Stimulated activated CD8-positive, alpha-beta memory T cell treated with anti-CD3 and anti-CD28 coated beads, Interleukin-15, amount 100 ng/mL, for 1 hour (primary cell): ENCODE results near the gene PLCL1.
"Not testable (repeated sequence)": the region's sequence is repeated elsewhere in the genome, so short reads cannot be mapped to it uniquely, and the experiment has no call there.

Experiments
- DNase-seq: peaks from one replicate; pipeline ENCODE4 v3.0.0-alpha.2; 2020; ENCODE audit warnings: low read depth

The PLCL1 gene

GRCh38 chr2:197810016-197810415, 5.6 kb downstream of the PLCL1 start:
- no peak for DNase-seq

DNA sequence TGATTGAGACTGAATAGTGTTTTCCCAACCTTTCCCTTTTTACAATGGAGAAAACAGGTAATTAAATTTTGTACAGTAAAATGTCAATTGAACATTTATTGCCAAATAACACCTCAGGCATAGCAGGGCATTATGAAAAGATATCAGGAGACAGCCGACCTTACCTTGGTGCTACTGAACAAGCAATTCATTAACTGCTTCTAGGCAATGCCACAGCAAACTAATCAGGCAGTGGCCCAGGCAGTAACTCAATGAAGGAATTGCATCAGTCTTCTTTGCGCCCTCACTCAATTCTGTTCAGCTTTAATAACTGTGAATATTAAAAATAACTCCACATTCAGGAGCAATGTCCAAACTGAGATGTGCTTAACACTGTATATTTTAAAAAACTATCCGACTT, 6.1 kb downstream of the PLCL1 start:
- no peak for DNase-seq

GRCh38 chr2:197813093-197813787, 8.8 kb downstream of the PLCL1 start:
- no peak for DNase-seq

- no peak for DNase-seq
Observed at GRCh38 chr2:197814526-197814925, 10.1 kb downstream of the PLCL1 start.

DNA sequence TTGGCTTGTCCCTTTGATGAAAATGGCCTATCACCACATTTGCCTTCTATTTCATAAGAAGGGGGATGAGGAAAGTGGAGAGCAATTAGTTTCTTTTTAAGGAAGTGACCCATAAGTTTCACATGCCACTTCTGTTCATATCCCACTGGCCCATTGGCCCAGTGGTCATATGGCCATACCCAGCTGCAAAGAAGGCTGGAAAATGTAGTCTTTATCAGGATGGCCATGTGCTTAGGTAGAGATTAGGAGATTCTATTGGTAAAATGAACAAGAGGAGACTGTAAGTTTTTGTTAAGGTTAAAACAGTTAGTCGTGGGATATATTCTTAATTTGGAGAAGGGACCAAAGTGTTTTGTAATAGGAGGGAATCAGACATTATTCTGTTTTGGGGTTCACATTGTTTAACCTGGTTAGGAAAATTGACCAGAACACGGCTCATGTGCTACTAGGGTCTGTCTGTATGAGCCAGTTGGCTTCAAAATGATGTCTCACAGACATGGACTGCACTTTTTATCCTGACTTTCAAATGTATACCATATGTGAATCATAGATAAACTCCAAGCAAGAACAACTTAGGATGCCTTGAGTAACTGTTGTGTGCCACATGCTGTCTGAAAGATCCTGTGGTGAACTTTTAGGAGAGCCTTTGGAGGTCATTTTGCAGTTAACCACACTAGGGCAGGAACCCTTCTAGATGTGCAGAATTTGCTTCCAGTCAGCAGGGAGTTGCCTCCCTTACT, 17.3 kb downstream of the PLCL1 start:
- DNase-seq, result no peak

DNA sequence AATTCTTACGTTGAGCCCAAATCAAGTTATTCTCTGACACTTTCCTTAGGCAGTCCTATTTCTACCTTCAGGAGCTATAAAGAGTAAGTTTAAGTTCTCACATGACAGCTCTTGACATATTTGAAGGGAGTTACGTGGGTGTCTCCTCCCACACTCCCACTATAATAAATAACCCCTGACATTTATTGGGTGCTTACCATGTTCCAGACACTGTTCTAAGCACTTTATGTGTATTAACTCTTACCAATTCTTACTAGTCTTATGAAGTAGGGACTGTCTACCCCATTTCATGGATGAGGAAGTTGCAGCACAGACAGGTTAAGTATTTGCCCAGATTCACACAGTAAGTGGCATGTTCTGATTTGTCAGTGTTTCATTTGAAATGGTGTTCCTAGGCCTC, 17.9 kb downstream of the PLCL1 start:
- no peak for DNase-seq

DNA sequence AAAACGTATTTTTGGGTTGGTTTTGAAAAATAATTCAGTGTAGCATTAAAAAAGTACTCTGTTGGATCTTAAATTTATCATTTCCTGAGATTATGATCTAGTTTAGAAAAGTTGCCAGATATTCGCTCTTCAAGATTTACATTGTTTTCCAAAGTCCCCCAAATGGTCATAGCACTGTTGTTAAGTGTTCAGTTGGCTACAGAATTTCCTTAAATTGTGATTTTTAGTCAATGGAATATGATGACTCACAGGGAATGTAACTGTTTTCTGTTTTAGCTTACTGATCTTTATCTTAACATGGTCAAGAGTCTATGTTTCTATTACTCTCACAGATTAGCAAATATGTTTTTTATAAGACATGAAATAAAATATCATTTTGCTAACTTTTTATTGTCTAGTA, 23.2 kb downstream of the PLCL1 start:
- no peak for DNase-seq

GRCh38 chr2:197828464-197829135, 24.2 kb downstream of the PLCL1 start:
- DNase-seq, result no peak

DNA sequence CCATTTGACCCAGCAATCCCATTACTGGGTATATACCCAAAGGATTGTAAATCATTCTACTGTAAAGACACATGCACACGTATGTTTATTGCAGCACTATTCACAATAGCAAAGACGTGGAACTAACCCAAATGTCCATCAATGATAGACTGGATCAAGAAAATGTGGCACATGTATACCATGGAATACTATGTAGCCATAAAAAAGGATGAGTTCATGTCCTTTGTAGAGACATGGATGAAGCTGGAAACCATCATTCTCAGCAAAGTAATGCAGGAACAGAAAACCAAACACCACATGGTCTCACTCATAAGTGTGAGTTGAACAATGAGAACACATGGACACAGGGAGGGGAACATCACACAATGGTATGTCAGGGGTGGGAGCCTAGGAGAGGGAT, 30.4 kb downstream of the PLCL1 start:
- DNase-seq, result not testable (repeated sequence)

- DNase-seq, result no peak
Observed at GRCh38 chr2:197835293-197835692, 30.9 kb downstream of the PLCL1 start.

DNA sequence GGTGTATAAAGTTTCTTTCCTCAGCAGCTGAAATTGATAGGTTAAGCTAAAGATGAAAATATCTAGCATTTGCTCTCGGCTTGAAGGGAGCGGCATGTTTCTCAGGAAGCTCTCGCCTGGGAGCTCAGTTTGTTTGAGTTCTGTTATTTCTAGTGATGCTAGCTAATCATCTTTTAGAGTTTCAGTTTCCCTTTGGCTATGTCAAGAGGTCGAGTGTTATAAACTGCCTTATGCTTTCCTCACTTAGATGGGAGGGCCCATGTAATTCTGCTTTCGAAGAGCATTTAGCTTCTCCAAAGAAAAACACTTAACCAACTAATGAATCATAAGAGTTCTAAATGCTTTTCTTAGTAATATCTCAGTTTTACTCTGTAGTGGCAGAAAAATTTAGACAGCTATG, 33.6 kb downstream of the PLCL1 start:
- no peak for DNase-seq

DNA sequence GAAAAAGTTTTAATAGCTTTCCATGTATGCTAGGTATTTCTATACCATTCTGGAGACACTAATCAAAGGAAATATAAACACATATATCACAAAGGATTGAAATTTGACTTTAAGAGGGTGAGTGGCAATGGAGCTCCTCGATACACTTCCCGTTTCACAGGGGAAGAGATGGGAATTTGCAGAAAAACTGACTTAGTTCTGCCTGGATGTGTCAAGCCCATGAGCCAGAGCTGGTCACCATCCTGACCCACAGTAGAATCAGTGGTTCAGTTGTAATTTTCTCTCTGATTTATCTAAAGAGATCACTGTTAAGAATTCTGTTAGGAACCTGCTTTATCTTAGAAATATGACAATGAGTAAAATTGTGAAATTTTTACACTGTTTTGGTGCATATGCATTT, 34.2 kb downstream of the PLCL1 start:
- no peak for DNase-seq

DNA sequence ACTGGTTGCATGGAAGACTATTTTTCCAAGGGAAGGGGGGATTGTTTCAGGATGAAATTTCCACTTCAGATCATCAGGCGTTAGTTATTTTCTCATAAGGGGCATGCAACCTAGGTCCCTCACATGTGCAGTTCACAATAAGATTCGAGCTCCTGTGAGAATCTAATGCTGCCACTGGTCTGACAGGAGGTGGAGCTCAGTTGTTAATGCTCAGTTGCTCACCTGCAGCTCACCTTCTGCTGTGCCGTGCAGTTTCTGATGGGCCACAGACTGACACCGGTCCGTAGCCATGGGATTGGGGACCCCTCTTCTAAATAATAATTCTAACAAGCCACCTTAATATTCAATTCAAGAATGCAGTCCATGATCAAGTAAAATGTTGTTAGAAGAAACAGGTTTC, 34.9 kb downstream of the PLCL1 start:
- no peak for DNase-seq

DNA sequence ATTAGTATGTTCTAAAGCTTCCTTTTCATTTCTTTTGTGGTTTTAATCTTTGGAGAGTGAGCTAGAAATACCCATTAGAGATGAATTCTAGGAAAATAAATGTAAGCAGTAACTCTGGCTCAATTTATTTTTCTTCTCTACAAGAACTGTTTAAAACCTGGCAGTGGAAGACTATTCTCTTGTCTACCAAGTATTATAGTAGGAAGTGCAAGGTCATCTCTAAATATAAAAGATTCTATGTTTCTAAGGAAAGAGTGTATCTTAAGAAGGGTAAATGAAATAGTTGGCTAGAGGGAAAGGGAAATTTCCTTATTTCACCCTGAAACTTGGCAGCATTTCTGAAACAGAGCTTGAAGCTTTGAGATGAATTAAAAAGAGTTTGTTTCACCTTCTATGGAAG, 35.5 kb downstream of the PLCL1 start:
- DNase-seq, result no peak

GRCh38 chr2:197846128-197846527, 41.7 kb downstream of the PLCL1 start:
- DNase-seq, result no peak

- no peak for DNase-seq
Observed at GRCh38 chr2:197846777-197847176, 42.4 kb downstream of the PLCL1 start.

GRCh38 chr2:197847651-197848401, 43.4 kb downstream of the PLCL1 start:
- no peak for DNase-seq

DNA sequence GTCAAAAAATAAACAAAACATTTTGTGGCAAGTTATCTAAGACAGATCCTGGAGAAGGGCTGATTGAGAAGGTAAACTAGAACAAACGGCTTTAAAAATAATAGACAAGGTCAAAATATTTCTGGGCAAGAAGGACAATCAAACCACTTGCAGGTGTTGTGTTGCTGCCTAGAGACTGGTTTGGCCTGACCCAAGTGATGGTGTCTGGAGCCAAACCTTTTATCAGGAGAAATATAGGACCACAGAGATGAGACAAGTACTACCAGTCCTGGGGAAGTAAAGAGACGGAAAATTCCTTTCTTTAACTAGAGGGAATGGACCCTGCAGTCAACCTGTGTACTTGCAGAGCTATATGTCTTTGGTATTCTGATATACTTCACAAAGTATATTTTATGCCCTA, 44.2 kb downstream of the PLCL1 start:
- no peak for DNase-seq

GRCh38 chr2:197850882-197851450, 46.6 kb downstream of the PLCL1 start:
- no peak for DNase-seq

- no peak for DNase-seq
Observed at GRCh38 chr2:197851451-197851850, 47.1 kb downstream of the PLCL1 start.

DNA sequence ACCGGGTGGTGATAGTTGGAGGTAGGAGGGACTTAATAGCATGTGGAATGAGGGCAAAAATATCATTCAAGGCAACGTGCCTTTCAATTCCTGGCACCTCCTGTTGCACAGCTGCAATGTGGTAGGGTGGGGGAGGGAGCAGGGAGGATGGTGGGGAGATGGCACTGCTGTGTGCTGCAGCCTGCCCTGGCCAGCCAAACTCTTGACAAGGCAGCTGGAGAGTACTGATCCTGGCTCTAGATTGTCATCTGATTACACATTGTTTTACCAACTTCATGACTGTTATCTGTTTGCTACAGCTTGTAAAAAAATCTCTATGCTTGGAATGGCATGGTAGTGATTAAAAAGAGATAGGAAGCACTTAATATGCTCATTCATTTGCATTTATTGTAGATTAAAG, 47.7 kb downstream of the PLCL1 start:
- no peak for DNase-seq

- no peak for DNase-seq
Observed at GRCh38 chr2:197853549-197853948, 49.2 kb downstream of the PLCL1 start.
